Mesendoderm (in vitro differentiated cells): Measurements from ENCODE around the gene TXNRD2.

Experiments used
- DNase-seq: peaks from one replicate; pipeline ENCODE4 v3.0.0; 2013
- H2AK5ac ChIP-seq: 2 replicates; pipeline ENCODE4 v1.6.1; 2013; ENCODE audit warnings: low read length, inconsistent platforms
- H2BK120ac ChIP-seq: 2 replicates; pipeline ENCODE4 v1.6.1; 2013; ENCODE audit warnings: low read depth, mild to moderate bottlenecking, low read length, moderate library complexity, mixed read lengths
- H2BK15ac ChIP-seq: replicated peaks from 2 replicates; pipeline ENCODE4 v1.6.1; 2013; ENCODE audit warnings: low read depth, mild to moderate bottlenecking, moderate library complexity
- H2BK5ac ChIP-seq: 2 replicates; pipeline ENCODE4 v1.6.1; 2013; ENCODE audit warnings: low read length, inconsistent platforms
- H3K18ac ChIP-seq: 2 replicates; pipeline ENCODE4 v1.6.1; 2013; ENCODE audit warnings: mild to moderate bottlenecking, low read length, mixed read lengths
- H3K23ac ChIP-seq: one replicate; pipeline ENCODE4 v1.6.1; 2013; ENCODE audit warnings: low read length
- H3K27ac ChIP-seq: 2 replicates; pipeline ENCODE4 v1.5.1; 2013; ENCODE audit warnings: low read depth, mild to moderate bottlenecking, inconsistent platforms, low read length, moderate library complexity
- H3K27me3 ChIP-seq: 2 replicates; pipeline ENCODE4 v1.6.1; 2013; ENCODE audit warnings: low read length, control low read depth, mild to moderate bottlenecking, inconsistent platforms; ENCODE audit not compliant: insufficient read depth, poor library complexity
- H3K36me3 ChIP-seq: 2 replicates; pipeline ENCODE4 v1.6.1; 2013; ENCODE audit warnings: low read length, inconsistent platforms; ENCODE audit not compliant: control insufficient read depth, insufficient read depth
- H3K4ac ChIP-seq: one replicate; pipeline ENCODE4 v1.6.1; 2013; ENCODE audit warnings: low read depth, mild to moderate bottlenecking, low read length, moderate library complexity
- H3K4me1 ChIP-seq: 2 replicates; pipeline ENCODE4 v1.6.1; 2013; ENCODE audit warnings: low read depth, low read length, inconsistent platforms; ENCODE audit not compliant: control insufficient read depth
- H3K4me2 ChIP-seq: 2 replicates; pipeline ENCODE4 v1.6.1; 2013; ENCODE audit warnings: low read length
- H3K4me3 ChIP-seq: 2 replicates; pipeline ENCODE4 v1.5.1; 2013; ENCODE audit warnings: mild to moderate bottlenecking, low read length
- H3K56ac ChIP-seq: one replicate; pipeline ENCODE4 v1.6.1; 2013; ENCODE audit warnings: low read length
- H3K79me1 ChIP-seq: 2 replicates; pipeline ENCODE4 v1.6.1; 2013; ENCODE audit warnings: low read length, inconsistent platforms
- H3K79me2 ChIP-seq: 2 replicates; pipeline ENCODE4 v1.6.1; 2013; ENCODE audit warnings: mild to moderate bottlenecking, low read length; ENCODE audit not compliant: control insufficient read depth, insufficient read depth
- H3K9ac ChIP-seq: 2 replicates; pipeline ENCODE4 v1.6.1; 2013; ENCODE audit warnings: low read length, inconsistent platforms
- H4K5ac ChIP-seq: one replicate; pipeline ENCODE4 v1.6.1; 2013; ENCODE audit warnings: low read length
- H4K8ac ChIP-seq: one replicate; pipeline ENCODE4 v1.6.1; 2013; ENCODE audit warnings: low read depth, mild to moderate bottlenecking, control low read depth, low read length, moderate library complexity
- WGBS: extraction: QIAGEN DNeasy Blood & Tissue Kit; methylation state at CpG from one replicate; pipeline ENCODE4 v1.1.7; 2013; ENCODE audit warnings: low lambda C conversion rate, missing lambda C conversion rate; ENCODE audit not compliant: insufficient coverage; ENCODE audit errors: extremely low coverage; 5-methylcytosine and 5-hydroxymethylcytosine counted together

The TXNRD2 gene

GRCh38 chr22:19864538-19865106, 77.0 kb downstream of the TXNRD2 start:
- H2BK5ac ChIP-seq: no peak overlapping the region
- no peaks in the 10 kb centered on the region for H3K36me3 ChIP-seq
- no peaks in the 10 kb centered on the region for H3K27me3 ChIP-seq
- DNase-seq: no peak
- no peak overlapping the region for H3K9ac ChIP-seq
- no peak overlapping the region for H2AK5ac ChIP-seq
- H3K4me2 ChIP-seq: no peak overlapping the region
- no CpG with 5 or more reads among the region's 5 CpGs for WGBS
- H3K23ac ChIP-seq: no peak overlapping the region
- H3K56ac ChIP-seq: no peak overlapping the region
- H2BK120ac ChIP-seq: no peak overlapping the region
- H2BK15ac ChIP-seq: no peak overlapping the region
- H3K4ac ChIP-seq: no peak overlapping the region
- H3K27ac ChIP-seq: no peak overlapping the region
- H3K79me1 ChIP-seq: no peaks in the 10 kb centered on the region
- H3K18ac ChIP-seq: no peak overlapping the region
- no peak overlapping the region for H4K8ac ChIP-seq
- H3K4me3 ChIP-seq: no peak overlapping the region
- H3K4me1 ChIP-seq: no peaks in the 10 kb centered on the region
- H3K79me2 ChIP-seq: no peaks in the 10 kb centered on the region
- no peak overlapping the region for H4K5ac ChIP-seq

GRCh38 chr22:19863571-19863970, 78.0 kb downstream of the TXNRD2 start:
- Histone ChIP-seq H3K4me3 (no peak overlapping the region), H3K27ac (no peak overlapping the region), H3K4me2 (no peak overlapping the region), H3K36me3 (no peaks in the 10 kb centered on the region), H2BK120ac (no peak overlapping the region), H3K56ac (no peak overlapping the region), H4K8ac (no peak overlapping the region), H4K5ac (no peak overlapping the region), H3K23ac (no peak overlapping the region), H3K79me1 (no peaks in the 10 kb centered on the region), H3K9ac (no peak overlapping the region), H3K27me3 (no peaks in the 10 kb centered on the region), H3K79me2 (no peaks in the 10 kb centered on the region), H3K4ac (no peak overlapping the region), H2BK15ac (no peak overlapping the region), H3K18ac (no peak overlapping the region), H2AK5ac (no peak overlapping the region), H2BK5ac (no peak overlapping the region), H3K4me1 (no peaks in the 10 kb centered on the region)
- WGBS: no CpG with 5 or more reads among the region's 5 CpGs
- DNase-seq: no peak

GRCh38 chr22:19862619-19863246, 78.9 kb downstream of the TXNRD2 start:
- no peak overlapping the region for H3K4me2 ChIP-seq
- H3K79me2 ChIP-seq: no peaks in the 10 kb centered on the region
- no peak overlapping the region for H3K23ac ChIP-seq
- H2BK120ac ChIP-seq: no peak overlapping the region
- H3K18ac ChIP-seq: no peak overlapping the region
- no CpG with 5 or more reads among the region's 13 CpGs for WGBS
- H2AK5ac ChIP-seq: no peak overlapping the region
- no peak overlapping the region for H3K9ac ChIP-seq
- no peaks in the 10 kb centered on the region for H3K79me1 ChIP-seq
- H3K4ac ChIP-seq: no peak overlapping the region
- H3K27ac ChIP-seq: no peak overlapping the region
- no peak overlapping the region for H4K5ac ChIP-seq
- H3K36me3 ChIP-seq: no peaks in the 10 kb centered on the region
- no peak overlapping the region for H2BK15ac ChIP-seq
- H2BK5ac ChIP-seq: no peak overlapping the region
- no peak for DNase-seq
- H3K4me1 ChIP-seq: no peaks in the 10 kb centered on the region
- H3K56ac ChIP-seq: no peak overlapping the region
- H3K27me3 ChIP-seq: no peaks in the 10 kb centered on the region
- H4K8ac ChIP-seq: no peak overlapping the region
- no peak overlapping the region for H3K4me3 ChIP-seq

DNA sequence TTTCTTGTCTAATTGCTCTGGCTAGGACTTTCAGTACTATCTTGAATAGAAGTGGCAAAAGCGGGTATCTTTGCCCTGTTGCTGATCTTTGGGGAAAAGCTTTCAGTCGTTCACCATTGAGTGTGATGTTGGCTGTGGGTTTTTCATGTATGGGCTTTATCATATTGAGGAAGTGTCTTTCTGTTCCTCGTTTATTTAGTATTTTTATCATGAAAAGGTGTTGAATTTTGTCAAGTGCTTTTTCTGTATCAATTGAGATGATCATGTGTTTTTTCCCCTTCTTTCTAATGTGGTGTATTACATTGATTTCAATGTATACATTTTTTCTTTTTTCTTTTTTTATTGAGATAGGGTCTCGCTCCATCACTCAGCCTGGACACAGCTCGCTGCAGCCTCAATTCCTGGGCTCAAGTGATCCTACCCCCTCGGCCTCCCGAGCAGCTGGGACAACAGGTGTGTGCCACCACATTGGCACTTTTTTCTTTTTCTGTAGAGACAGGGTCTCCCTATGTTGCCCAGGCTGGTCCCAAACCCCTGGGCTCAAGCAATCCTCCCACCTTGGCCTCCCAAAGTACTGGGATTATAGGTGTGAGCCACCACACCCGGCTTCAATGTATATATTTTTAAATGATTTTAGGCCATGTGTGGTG, 81.6 kb downstream of the TXNRD2 start:
- no CpG with 5 or more reads among the region's 8 CpGs for WGBS

DNA sequence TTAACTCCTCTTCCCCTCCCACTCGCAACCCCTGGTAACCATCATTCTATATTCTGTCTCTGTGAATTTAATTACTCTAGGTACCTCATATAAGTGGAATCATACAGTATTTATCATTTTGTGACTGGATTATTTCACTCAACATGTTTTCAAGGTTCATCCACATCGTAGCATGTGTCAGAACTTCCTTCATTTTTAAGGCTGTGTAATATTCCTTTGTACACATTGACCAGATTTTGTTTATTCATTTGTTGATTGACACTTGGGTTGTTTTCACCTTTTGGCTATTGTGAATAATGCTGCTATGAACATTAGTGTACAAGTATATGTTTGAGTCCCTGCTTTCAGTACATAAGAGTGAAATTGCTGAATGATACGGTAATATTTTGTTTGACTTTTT, 84.2 kb downstream of the TXNRD2 start:
- no peak overlapping the region for H2BK15ac ChIP-seq
- H3K4me2 ChIP-seq: no peak overlapping the region
- no peak overlapping the region for H3K4me3 ChIP-seq
- H4K5ac ChIP-seq: no peak overlapping the region
- H2BK120ac ChIP-seq: no peak overlapping the region
- H3K4me1 ChIP-seq: peaks cover 9% of the 10 kb centered on the region
- H3K27ac ChIP-seq: no peak overlapping the region
- no peak overlapping the region for H3K18ac ChIP-seq
- no peaks in the 10 kb centered on the region for H3K27me3 ChIP-seq
- no peak overlapping the region for H3K9ac ChIP-seq
- H3K56ac ChIP-seq: no peak overlapping the region
- H2BK5ac ChIP-seq: no peak overlapping the region
- H4K8ac ChIP-seq: no peak overlapping the region
- no peaks in the 10 kb centered on the region for H3K36me3 ChIP-seq
- no peak overlapping the region for H3K23ac ChIP-seq
- WGBS: no CpG with 5 or more reads among the region's 3 CpGs
- H3K4ac ChIP-seq: no peak overlapping the region
- H3K79me1 ChIP-seq: peaks cover 20% of the 10 kb centered on the region
- DNase-seq: no peak
- H2AK5ac ChIP-seq: no peak overlapping the region
- H3K79me2 ChIP-seq: peaks cover 24% of the 10 kb centered on the region

More for the DNA sequence above, 81.6 kb downstream of the TXNRD2 start:
- H3K36me3 ChIP-seq: no peaks in the 10 kb centered on the region
- no peak overlapping the region for H3K4me3 ChIP-seq
- no peak overlapping the region for H3K18ac ChIP-seq
- H3K79me1 ChIP-seq: peaks cover 2% of the 10 kb centered on the region
- H3K9ac ChIP-seq: no peak overlapping the region
- H3K27me3 ChIP-seq: no peaks in the 10 kb centered on the region
- no peak overlapping the region for H3K4me2 ChIP-seq
- no peak overlapping the region for H2BK5ac ChIP-seq
- peaks cover 2% of the 10 kb centered on the region for H3K79me2 ChIP-seq
- H3K4me1 ChIP-seq: peaks cover 2% of the 10 kb centered on the region
- no peak overlapping the region for H4K5ac ChIP-seq
- H3K56ac ChIP-seq: no peak overlapping the region
- H3K4ac ChIP-seq: no peak overlapping the region
- H4K8ac ChIP-seq: no peak overlapping the region
- DNase-seq: no peak
- no peak overlapping the region for H2BK15ac ChIP-seq
- H2BK120ac ChIP-seq: no peak overlapping the region
- no peak overlapping the region for H2AK5ac ChIP-seq
- no peak overlapping the region for H3K27ac ChIP-seq
- H3K23ac ChIP-seq: no peak overlapping the region
